ENCODE data around the gene TBL3. TPM values are rescaled to one million over a fixed set of nuclear protein-coding genes. Genes with fewer than 3 reads are reported as not detected.

Gene TBL3
- total RNA-seq, 1 experiment from 2014 or later = 73.4 TPM

- ATAC-seq (peak; percentile 31), DNase-seq (ENCODE audit: low spot score) (peak; percentile 74)
- H3K36me3 Mint-ChIP-seq = peaks cover 10% of the 10 kb centered on the region
- H3K9me3 Mint-ChIP-seq = no peaks in the 10 kb centered on the region
- ChIA-PET POLR2A (interaction anchor here (1.0 to 3.0 kb wide), 6 partner anchors 15 to 112 kb away, joined by 3 to 20 read pairs (median 4); partner anchors contain the start of genes MSRB1 and RPS2), CTCF (interaction anchor here (1.0 to 4.4 kb wide), 9 partner anchors 13 to 197 kb away, joined by 3 to 19 read pairs (median 4); partner anchors contain the start of genes NUBP2, RPS2, SPSB3 and TRAF7)
- no peak overlapping the region for H3K27ac Mint-ChIP-seq
- H3K4me1 Mint-ChIP-seq = peaks cover 19% of the 10 kb centered on the region
- H3K27me3 Mint-ChIP-seq (ENCODE audit: low read depth) = peaks cover 39% of the 10 kb centered on the region
- peak overlapping the region; percentile 64 for H3K4me3 Mint-ChIP-seq
- TF ChIP-seq SMAD3 (CRISPR knock-in tag; IDR thresholded peaks at IDR 0.05; ENCODE audit: borderline replicate concordance) = peak; percentile 31; the same call in 1 of the 2 replicates
- no peak for TF ChIP-seq GRHL2 (CRISPR knock-in tag; IDR thresholded peaks at IDR 0.05; ENCODE audit: insufficient replicate concordance, severe bottlenecking)
- TF ChIP-seq CDX4 (CRISPR knock-in tag; IDR thresholded peaks at IDR 0.05; ENCODE audit: borderline replicate concordance) = no peak
- TF ChIP-seq RORB (CRISPR knock-in tag; IDR thresholded peaks at IDR 0.05) = no peak
- peak; percentile 81; the same call in 1 of the 2 replicates for TF ChIP-seq CBFB (CRISPR knock-in tag; IDR thresholded peaks at IDR 0.05; ENCODE audit: low read depth)
- TF ChIP-seq ZBTB21 (CRISPR knock-in tag; IDR thresholded peaks at IDR 0.05; ENCODE audit: borderline replicate concordance) = peak; percentile 39; the same call in 1 of the 2 replicates
- TF ChIP-seq ZNF416 (CRISPR knock-in tag; IDR thresholded peaks at IDR 0.05) = no peak
- TF ChIP-seq ELF4 (CRISPR knock-in tag; IDR thresholded peaks at IDR 0.05; ENCODE audit: low read depth) = no peak
- TF ChIP-seq TCF7 (CRISPR knock-in tag; IDR thresholded peaks at IDR 0.05; ENCODE audit: low read depth) = 0 out of 2 replicates have a peak, but pooled peaks have one; percentile 63
- no peak for TF ChIP-seq ATF6 (CRISPR knock-in tag; IDR thresholded peaks at IDR 0.05)
- peak; percentile 28; the same call in 1 of the 2 replicates for TF ChIP-seq RELA (CRISPR knock-in tag; IDR thresholded peaks at IDR 0.05; ENCODE audit: borderline replicate concordance)
- peak; percentile 81; the same call in 1 of the 2 replicates for TF ChIP-seq STAT6 (CRISPR knock-in tag; conservative IDR thresholded peaks at IDR 0.05; ENCODE audit: low read depth)
- peak; percentile 72; the same call in 1 of the 2 replicates for TF ChIP-seq FOXP4 (CRISPR knock-in tag; IDR thresholded peaks at IDR 0.05)
- peak; percentile 63; the same call in 1 of the 2 replicates for TF ChIP-seq NFATC4 (CRISPR knock-in tag; IDR thresholded peaks at IDR 0.05)
- TF ChIP-seq E2F5 (CRISPR knock-in tag; IDR thresholded peaks at IDR 0.05) = peak; percentile 59; the same call in 1 of the 2 replicates
- TF ChIP-seq ZMAT4 (CRISPR knock-in tag; IDR thresholded peaks at IDR 0.05) = no peak
- peak; percentile 62; the same call in 1 of the 2 replicates for TF ChIP-seq MAX (CRISPR knock-in tag; IDR thresholded peaks at IDR 0.05)
- TF ChIP-seq ZNF317 (CRISPR knock-in tag; IDR thresholded peaks at IDR 0.05; ENCODE audit: borderline replicate concordance, low read depth) = 0 out of 2 replicates have a peak, but pooled peaks have one; percentile 16
- TF ChIP-seq ZNF423 (CRISPR knock-in tag; IDR thresholded peaks at IDR 0.05) = no peak
- 0 out of 2 replicates have a peak, but pooled peaks have one; percentile 8 for TF ChIP-seq ZNF121 (CRISPR knock-in tag; IDR thresholded peaks at IDR 0.05)
- peak; percentile 35; the same call in 1 of the 2 replicates for TF ChIP-seq SP1 (CRISPR knock-in tag; conservative IDR thresholded peaks at IDR 0.05)
- TF ChIP-seq ETV6 (CRISPR knock-in tag; IDR thresholded peaks at IDR 0.05) = 0 out of 2 replicates have a peak, but pooled peaks have one; percentile 65
- TF ChIP-seq ZBTB43 (CRISPR knock-in tag; IDR thresholded peaks at IDR 0.05) = peak; percentile 56; the same call in 1 of the 2 replicates
- TF ChIP-seq FOXK1 (CRISPR knock-in tag; IDR thresholded peaks at IDR 0.05) = peak; percentile 68; the same call in 1 of the 2 replicates
Observed at GRCh38 chr16:1979271-1980029, 7.6 kb downstream of the TBL3 start.
